HG03103 (cell line): Measurements from ENCODE around the gene SLBP.

Experiments used
- ATAC-seq: cut with Tn5 transposase; IDR thresholded peaks from one replicate; pipeline ENCODE4 v1.9.1; 2021; ENCODE audit warnings: low read depth; ENCODE audit not compliant: unreplicated experiment

The SLBP gene

GRCh38 chr4:1749826-1750225, 37.7 kb upstream of the SLBP start:
- ATAC-seq = no peak

- ATAC-seq = no peak
Observed at GRCh38 chr4:1749370-1749769, 37.3 kb upstream of the SLBP start.

GRCh38 chr4:1748465-1748995, 36.4 kb upstream of the SLBP start:
- no peak for ATAC-seq

- ATAC-seq = no peak
Observed at GRCh38 chr4:1747603-1747967, 35.5 kb upstream of the SLBP start.

GRCh38 chr4:1746919-1747602, 34.9 kb upstream of the SLBP start:
- no peak for ATAC-seq

GRCh38 chr4:1746265-1746691, 34.2 kb upstream of the SLBP start:
- ATAC-seq = no peak

- ATAC-seq = no peak
Observed at GRCh38 chr4:1745697-1746096, 33.6 kb upstream of the SLBP start.

GRCh38 chr4:1745165-1745564, 33.0 kb upstream of the SLBP start:
- ATAC-seq = no peak

GRCh38 chr4:1744552-1744951, 32.4 kb upstream of the SLBP start:
- no peak for ATAC-seq

- ATAC-seq = no peak
Observed at GRCh38 chr4:1743975-1744374, 31.9 kb upstream of the SLBP start.

GRCh38 chr4:1743551-1743950, 31.4 kb upstream of the SLBP start:
- no peak for ATAC-seq

GRCh38 chr4:1741208-1741607, 29.1 kb upstream of the SLBP start:
- ATAC-seq = no peak

- ATAC-seq = no peak
Observed at GRCh38 chr4:1740021-1740545, 28.0 kb upstream of the SLBP start.

- ATAC-seq = no peak
Observed at GRCh38 chr4:1739358-1739757, 27.2 kb upstream of the SLBP start.

- no peak for ATAC-seq
Observed at GRCh38 chr4:1738410-1738809, 26.3 kb upstream of the SLBP start.

GRCh38 chr4:1737666-1738065, 25.5 kb upstream of the SLBP start:
- ATAC-seq = no peak

- no peak for ATAC-seq
Observed at GRCh38 chr4:1736812-1737211, 24.7 kb upstream of the SLBP start.

GRCh38 chr4:1735215-1735614, 23.1 kb upstream of the SLBP start:
- ATAC-seq = no peak

- no peak for ATAC-seq
Observed at GRCh38 chr4:1732911-1733310, 20.8 kb upstream of the SLBP start.

- ATAC-seq = no peak
Observed at GRCh38 chr4:1731180-1731579, 19.1 kb upstream of the SLBP start.

GRCh38 chr4:1730532-1731135, 18.5 kb upstream of the SLBP start:
- ATAC-seq = no peak
